Measurements from ENCODE around the gene RHBG.

The RHBG gene

GRCh38 chr1:156428746-156429288 lies 59.8 kb downstream of the RHBG start:
- DNase-seq = no peak

GRCh38 chr1:156429313-156430060 lies 60.5 kb downstream of the RHBG start:
- no peak for DNase-seq

GRCh38 chr1:156430303-156430702 lies 61.3 kb downstream of the RHBG start:
- DNase-seq = no peak

- DNase-seq = no peak
These were observed 61.9 kb downstream of the RHBG start for GRCh38 chr1:156430866-156431265.

- no peak for DNase-seq
These were observed 62.4 kb downstream of the RHBG start for GRCh38 chr1:156431366-156431765.

GRCh38 chr1:156431769-156432668 lies 63.0 kb downstream of the RHBG start:
- DNase-seq = no peak

GRCh38 chr1:156432669-156433018 lies 63.6 kb downstream of the RHBG start:
- DNase-seq = no peak

- DNase-seq = no peak
These were observed 64.0 kb downstream of the RHBG start for GRCh38 chr1:156433032-156433431.

- no peak for DNase-seq
These were observed 64.6 kb downstream of the RHBG start for GRCh38 chr1:156433602-156434001.
